Activated naive CD4-positive, alpha-beta T cell treated with anti-CD3 and anti-CD28 coated beads, Interleukin-2, amount 50 U/mL, for 24 hours (primary cell): ENCODE results near the gene CCL28.
"Not testable (repeated sequence)": the region's sequence is repeated elsewhere in the genome, so short reads cannot be mapped to it uniquely, and the experiment has no call there.

Experiments used
- H3K27ac Mint-ChIP-seq: one replicate; pipeline ENCODE4 v1.8.0; 2021; ENCODE audit warnings: mild to moderate bottlenecking, mixed read lengths
- H3K27me3 Mint-ChIP-seq: one replicate; pipeline ENCODE4 v1.8.0; 2021; ENCODE audit warnings: mixed read lengths
- H3K36me3 Mint-ChIP-seq: one replicate; pipeline ENCODE4 v1.8.0; 2021; ENCODE audit warnings: mixed read lengths
- H3K4me1 Mint-ChIP-seq: one replicate; pipeline ENCODE4 v1.8.0; 2021; ENCODE audit warnings: mixed read lengths
- H3K4me3 Mint-ChIP-seq: one replicate; pipeline ENCODE4 v1.8.0; 2021; ENCODE audit warnings: mild to moderate bottlenecking, mixed read lengths
- H3K9me3 Mint-ChIP-seq: one replicate; pipeline ENCODE4 v1.8.0; 2021; ENCODE audit warnings: mixed read lengths

Gene CCL28

GRCh38 chr5:43371821-43372220, 40.4 kb downstream of the CCL28 start:
- Mint-ChIP-seq H3K27me3 (no peaks in the 10 kb centered on the region), H3K9me3 (peaks cover 11% of the 10 kb centered on the region), H3K36me3 (peaks cover 25% of the 10 kb centered on the region), H3K27ac (no peak overlapping the region), H3K4me1 (no peaks in the 10 kb centered on the region), H3K4me3 (no peak overlapping the region)

- H3K27ac Mint-ChIP-seq, result no peak overlapping the region
- H3K4me1 Mint-ChIP-seq, result no peaks in the 10 kb centered on the region
- H3K27me3 Mint-ChIP-seq, result no peaks in the 10 kb centered on the region
- peaks cover 21% of the 10 kb centered on the region for H3K36me3 Mint-ChIP-seq
- H3K9me3 Mint-ChIP-seq, result peaks cover 17% of the 10 kb centered on the region
- H3K4me3 Mint-ChIP-seq, result no peak overlapping the region
Measured at GRCh38 chr5:43370352-43370751, 41.8 kb downstream of the CCL28 start.

- peaks cover 21% of the 10 kb centered on the region for H3K36me3 Mint-ChIP-seq
Measured at GRCh38 chr5:43369651-43370050, 42.5 kb downstream of the CCL28 start.

DNA sequence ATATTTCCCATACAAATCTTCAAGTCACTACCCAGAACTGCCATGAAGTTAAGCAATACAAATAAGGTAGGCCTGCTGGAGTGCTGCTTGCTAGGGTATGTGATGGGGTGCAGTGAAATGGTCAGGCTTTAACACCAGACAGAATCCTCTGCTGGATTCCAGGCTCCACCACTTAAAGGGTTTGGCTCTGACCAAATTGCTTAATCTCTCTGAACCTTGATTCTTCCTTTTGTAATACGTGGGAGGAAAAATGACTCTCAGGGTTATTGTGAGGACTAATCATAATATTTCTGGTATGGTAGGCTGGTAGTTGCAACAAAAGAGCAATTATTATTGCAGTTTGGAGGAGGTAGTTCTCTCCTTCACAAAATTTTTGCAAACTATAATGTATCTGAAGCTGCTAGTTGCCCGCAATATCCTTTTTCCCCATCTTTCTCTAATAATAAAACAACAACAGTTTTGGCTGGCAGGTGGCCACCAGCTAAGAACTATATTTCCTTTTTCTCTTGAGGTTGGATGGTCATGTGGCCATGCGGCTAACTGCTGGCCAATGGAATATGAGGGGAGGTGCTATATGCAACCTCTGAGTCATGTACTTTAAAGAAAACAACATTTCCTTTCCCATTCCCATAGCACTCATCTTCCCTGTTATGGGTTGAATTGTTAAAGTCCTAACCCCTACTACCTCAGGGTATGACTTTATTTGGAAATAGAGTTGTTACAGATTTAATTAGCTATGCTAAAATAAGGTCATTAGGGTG, 44.1 kb downstream of the CCL28 start:
- peaks cover 18% of the 10 kb centered on the region for H3K9me3 Mint-ChIP-seq
- no peak overlapping the region for H3K4me3 Mint-ChIP-seq
- H3K36me3 Mint-ChIP-seq, result peaks cover 17% of the 10 kb centered on the region
- no peak overlapping the region for H3K27ac Mint-ChIP-seq
- no peaks in the 10 kb centered on the region for H3K27me3 Mint-ChIP-seq
- no peaks in the 10 kb centered on the region for H3K4me1 Mint-ChIP-seq

More at GRCh38 chr5:43369651-43370050, 42.5 kb downstream of the CCL28 start:
- no peak overlapping the region for H3K27ac Mint-ChIP-seq
- H3K4me3 Mint-ChIP-seq, result no peak overlapping the region
- H3K4me1 Mint-ChIP-seq, result no peaks in the 10 kb centered on the region
- peaks cover 18% of the 10 kb centered on the region for H3K9me3 Mint-ChIP-seq
- no peaks in the 10 kb centered on the region for H3K27me3 Mint-ChIP-seq

- no peaks in the 10 kb centered on the region for H3K27me3 Mint-ChIP-seq
- peaks cover 18% of the 10 kb centered on the region for H3K9me3 Mint-ChIP-seq
- peaks cover 17% of the 10 kb centered on the region for H3K36me3 Mint-ChIP-seq
- no peaks in the 10 kb centered on the region for H3K4me1 Mint-ChIP-seq
- H3K4me3 Mint-ChIP-seq, result no peak overlapping the region
- no peak overlapping the region for H3K27ac Mint-ChIP-seq
Measured at GRCh38 chr5:43367453-43367852, 44.7 kb downstream of the CCL28 start.

DNA sequence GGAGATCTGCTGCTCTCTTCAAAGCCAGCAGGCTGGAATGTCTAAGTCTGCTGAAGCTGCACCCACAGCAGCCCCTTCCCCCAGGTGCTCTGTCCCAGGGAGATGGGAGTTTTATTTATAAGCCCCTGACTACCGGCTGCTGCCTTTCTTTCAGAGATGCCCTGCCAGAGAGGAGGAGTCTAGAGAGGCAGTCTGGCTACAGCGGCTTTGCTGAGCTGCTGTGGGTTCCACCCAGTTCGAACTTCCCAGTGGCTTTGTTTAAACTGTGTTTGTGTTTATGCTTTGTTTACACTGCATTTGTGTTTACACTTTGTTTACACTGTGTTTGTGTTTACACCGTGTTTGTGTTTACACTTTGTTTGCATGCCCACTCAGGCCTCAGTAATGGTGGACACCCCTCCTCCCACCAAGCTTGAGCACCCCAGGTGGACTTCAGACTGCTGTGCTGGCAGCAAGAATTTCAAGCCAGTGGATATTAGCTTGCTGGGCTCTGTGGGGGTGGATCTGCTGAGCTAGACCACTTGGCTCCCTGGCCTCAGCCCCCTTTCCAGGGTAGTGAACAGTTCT, 45.4 kb downstream of the CCL28 start:
- not testable (repeated sequence) for H3K4me1 Mint-ChIP-seq, H3K27ac Mint-ChIP-seq, H3K27me3 Mint-ChIP-seq, H3K4me3 Mint-ChIP-seq
- H3K36me3 Mint-ChIP-seq, result peaks cover 18% of the 10 kb centered on the region
- peaks cover 18% of the 10 kb centered on the region for H3K9me3 Mint-ChIP-seq

- not testable (repeated sequence) for H3K27ac Mint-ChIP-seq, H3K4me1 Mint-ChIP-seq, H3K4me3 Mint-ChIP-seq, H3K27me3 Mint-ChIP-seq
- Mint-ChIP-seq H3K9me3 (peaks cover 13% of the 10 kb centered on the region), H3K36me3 (peaks cover 13% of the 10 kb centered on the region)
Measured at GRCh38 chr5:43365155-43365554, 47.0 kb downstream of the CCL28 start.

GRCh38 chr5:43363445-43364152, 48.6 kb downstream of the CCL28 start:
- Mint-ChIP-seq H3K4me1 (no peaks in the 10 kb centered on the region), H3K27me3 (no peaks in the 10 kb centered on the region), H3K9me3 (peaks cover 11% of the 10 kb centered on the region), H3K36me3 (peaks cover 12% of the 10 kb centered on the region), H3K4me3 (no peak overlapping the region), H3K27ac (no peak overlapping the region)

- H3K27me3 Mint-ChIP-seq, result no peaks in the 10 kb centered on the region
- no peak overlapping the region for H3K27ac Mint-ChIP-seq
Measured at GRCh38 chr5:43362725-43363435, 49.3 kb downstream of the CCL28 start.

GRCh38 chr5:43358726-43359125, 53.5 kb downstream of the CCL28 start:
- H3K4me1 Mint-ChIP-seq, result no peaks in the 10 kb centered on the region
- no peak overlapping the region for H3K27ac Mint-ChIP-seq
- no peaks in the 10 kb centered on the region for H3K9me3 Mint-ChIP-seq
- H3K36me3 Mint-ChIP-seq, result peaks cover 4% of the 10 kb centered on the region
- H3K27me3 Mint-ChIP-seq, result peaks cover 2% of the 10 kb centered on the region
- H3K4me3 Mint-ChIP-seq, result no peak overlapping the region

More at GRCh38 chr5:43362725-43363435, 49.3 kb downstream of the CCL28 start:
- Mint-ChIP-seq H3K4me3 (no peak overlapping the region), H3K36me3 (peaks cover 8% of the 10 kb centered on the region), H3K9me3 (peaks cover 7% of the 10 kb centered on the region), H3K4me1 (no peaks in the 10 kb centered on the region)

- no peak overlapping the region for H3K4me3 Mint-ChIP-seq
- peaks cover 2% of the 10 kb centered on the region for H3K27me3 Mint-ChIP-seq
- H3K36me3 Mint-ChIP-seq, result peaks cover 4% of the 10 kb centered on the region
- H3K4me1 Mint-ChIP-seq, result no peaks in the 10 kb centered on the region
- no peaks in the 10 kb centered on the region for H3K9me3 Mint-ChIP-seq
- no peak overlapping the region for H3K27ac Mint-ChIP-seq
Measured at GRCh38 chr5:43358301-43358700, 53.9 kb downstream of the CCL28 start.

- Mint-ChIP-seq H3K36me3 (peaks cover 4% of the 10 kb centered on the region), H3K4me1 (no peaks in the 10 kb centered on the region), H3K27me3 (peaks cover 2% of the 10 kb centered on the region), H3K4me3 (no peak overlapping the region), H3K27ac (no peak overlapping the region), H3K9me3 (no peaks in the 10 kb centered on the region)
Measured at GRCh38 chr5:43357878-43358281, 54.3 kb downstream of the CCL28 start.

- Mint-ChIP-seq H3K4me1 (no peaks in the 10 kb centered on the region), H3K4me3 (no peak overlapping the region), H3K27ac (no peak overlapping the region), H3K9me3 (no peaks in the 10 kb centered on the region), H3K27me3 (peaks cover 2% of the 10 kb centered on the region), H3K36me3 (peaks cover 3% of the 10 kb centered on the region)
Measured at GRCh38 chr5:43357067-43357466, 55.1 kb downstream of the CCL28 start.

GRCh38 chr5:43354774-43355173, 57.4 kb downstream of the CCL28 start:
- Mint-ChIP-seq H3K4me1 (no peaks in the 10 kb centered on the region), H3K4me3 (no peak overlapping the region)

GRCh38 chr5:43353668-43354067, 58.5 kb downstream of the CCL28 start:
- Mint-ChIP-seq H3K9me3 (no peaks in the 10 kb centered on the region), H3K27ac (no peak overlapping the region), H3K4me3 (no peak overlapping the region), H3K36me3 (no peaks in the 10 kb centered on the region), H3K4me1 (no peaks in the 10 kb centered on the region), H3K27me3 (peaks cover 4% of the 10 kb centered on the region)

More at GRCh38 chr5:43354774-43355173, 57.4 kb downstream of the CCL28 start:
- H3K36me3 Mint-ChIP-seq, result peaks cover 2% of the 10 kb centered on the region
- H3K27me3 Mint-ChIP-seq, result peaks cover 2% of the 10 kb centered on the region
- no peak overlapping the region for H3K27ac Mint-ChIP-seq
- H3K9me3 Mint-ChIP-seq, result no peaks in the 10 kb centered on the region
